ENCODE measurements around the gene TBX10. TPM values are rescaled to one million over a fixed set of nuclear protein-coding genes. Genes with fewer than 3 reads are reported as not detected.

Gene TBX10
- total RNA-seq, 1 donor from 2014 or later = not detected

DNA sequence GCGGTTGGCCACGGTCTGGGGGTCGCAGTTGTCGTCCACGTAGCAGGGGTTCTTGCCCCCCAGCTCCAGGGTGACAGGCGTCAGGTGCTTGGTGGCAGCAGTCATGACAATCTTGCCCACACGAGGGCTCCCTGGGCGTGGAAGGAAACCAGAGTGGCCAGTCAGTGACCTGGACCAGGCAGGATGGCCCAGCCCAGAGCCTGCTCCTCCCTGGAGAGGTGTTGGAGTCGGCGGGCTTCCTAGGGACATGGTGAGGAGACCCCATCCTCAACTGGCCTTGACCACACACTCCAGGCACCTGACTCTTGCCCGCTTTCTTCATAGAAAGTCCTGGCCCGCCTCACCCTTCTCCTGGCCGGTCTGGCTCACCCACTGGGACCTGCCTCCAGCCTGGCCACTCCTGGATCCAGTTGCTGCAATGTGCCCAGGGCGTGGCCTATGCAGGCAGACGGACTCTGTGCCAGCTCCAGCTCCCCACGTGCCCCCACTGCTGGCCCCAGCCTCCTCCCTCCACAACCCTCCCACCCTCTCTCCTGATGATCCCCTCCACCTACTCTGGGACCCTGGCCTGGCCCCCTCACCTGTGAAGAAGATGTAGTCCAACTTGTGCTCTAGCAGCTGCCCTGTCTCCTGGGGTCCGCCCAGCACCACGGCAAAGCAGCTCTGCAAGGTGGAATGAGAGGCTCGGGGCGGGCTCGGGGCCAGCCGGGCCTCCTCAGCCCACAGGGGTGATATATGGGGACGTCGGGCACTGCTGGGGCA, 26.2 kb upstream of the TBX10 start:
- H3K27me3 Mint-ChIP-seq (ENCODE audit: low read depth) = no peaks in the 10 kb centered on the region
- TF ChIP-seq, protein P1, sequence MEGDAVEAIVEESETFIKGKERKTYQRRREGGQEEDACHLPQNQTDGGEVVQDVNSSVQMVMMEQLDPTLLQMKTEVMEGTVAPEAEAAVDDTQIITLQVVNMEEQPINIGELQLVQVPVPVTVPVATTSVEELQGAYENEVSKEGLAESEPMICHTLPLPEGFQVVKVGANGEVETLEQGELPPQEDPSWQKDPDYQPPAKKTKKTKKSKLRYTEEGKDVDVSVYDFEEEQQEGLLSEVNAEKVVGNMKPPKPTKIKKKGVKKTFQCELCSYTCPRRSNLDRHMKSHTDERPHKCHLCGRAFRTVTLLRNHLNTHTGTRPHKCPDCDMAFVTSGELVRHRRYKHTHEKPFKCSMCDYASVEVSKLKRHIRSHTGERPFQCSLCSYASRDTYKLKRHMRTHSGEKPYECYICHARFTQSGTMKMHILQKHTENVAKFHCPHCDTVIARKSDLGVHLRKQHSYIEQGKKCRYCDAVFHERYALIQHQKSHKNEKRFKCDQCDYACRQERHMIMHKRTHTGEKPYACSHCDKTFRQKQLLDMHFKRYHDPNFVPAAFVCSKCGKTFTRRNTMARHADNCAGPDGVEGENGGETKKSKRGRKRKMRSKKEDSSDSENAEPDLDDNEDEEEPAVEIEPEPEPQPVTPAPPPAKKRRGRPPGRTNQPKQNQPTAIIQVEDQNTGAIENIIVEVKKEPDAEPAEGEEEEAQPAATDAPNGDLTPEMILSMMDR (conservative IDR thresholded peaks at IDR 0.05) = peak; percentile 28
- H3K4me3 Mint-ChIP-seq = no peak overlapping the region
- DNase-seq (ENCODE audit: low read depth, low spot score) = no peak
- H3K4me1 Mint-ChIP-seq = no peaks in the 10 kb centered on the region
- H3K36me3 Mint-ChIP-seq (ENCODE audit: low read depth) = no peaks in the 10 kb centered on the region
- no peaks in the 10 kb centered on the region for H3K9me3 Mint-ChIP-seq
- H3K27ac Mint-ChIP-seq (ENCODE audit: unreplicated experiment) = no peak overlapping the region

DNA sequence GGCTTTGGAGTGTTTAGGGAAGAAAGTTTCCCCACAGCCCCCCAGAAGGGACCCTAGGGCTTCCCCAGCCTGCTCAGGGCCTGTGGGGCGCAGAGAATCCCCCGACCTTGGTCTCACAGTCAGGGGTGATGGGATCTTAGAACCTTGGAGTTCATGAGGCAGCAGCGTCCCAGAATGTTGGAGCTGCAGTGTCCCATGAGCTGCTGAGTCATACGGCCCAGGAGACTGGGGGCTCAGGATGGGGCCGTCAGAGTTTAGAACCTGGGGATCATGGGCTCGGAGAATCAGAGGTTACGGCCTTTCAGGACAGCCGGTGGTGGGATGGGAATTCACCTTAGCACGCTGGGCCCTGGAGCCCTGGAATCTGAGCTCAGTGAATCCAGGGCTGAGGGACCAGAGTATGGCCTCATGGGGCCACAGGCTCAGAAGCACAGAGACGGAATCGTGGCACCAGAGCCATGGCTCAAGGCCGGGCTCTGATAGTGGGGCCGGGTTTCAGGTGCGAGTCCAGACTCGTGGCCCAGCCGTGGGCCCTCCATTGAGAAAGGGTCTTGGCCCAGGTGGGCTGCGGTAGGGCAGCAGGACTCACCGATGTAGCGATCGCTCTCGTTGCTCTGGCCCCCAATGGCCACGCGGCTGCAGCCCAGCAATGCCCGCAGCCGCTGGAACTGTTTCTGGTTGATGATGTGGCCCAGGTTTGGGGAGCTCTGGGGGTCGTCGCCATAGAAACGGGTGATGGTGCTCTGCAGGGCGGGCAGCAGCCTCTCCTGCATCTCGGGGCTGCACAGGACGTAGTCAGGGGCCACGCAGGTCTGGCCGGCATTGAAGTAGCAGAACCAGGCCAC, 25.4 kb upstream of the TBX10 start:
- no peaks in the 10 kb centered on the region for H3K27me3 Mint-ChIP-seq (ENCODE audit: low read depth)
- no peaks in the 10 kb centered on the region for H3K36me3 Mint-ChIP-seq (ENCODE audit: low read depth)
- DNase-seq (ENCODE audit: low read depth, low spot score) = no peak
- H3K4me3 Mint-ChIP-seq = no peak overlapping the region
- no peaks in the 10 kb centered on the region for H3K4me1 Mint-ChIP-seq
- H3K27ac Mint-ChIP-seq (ENCODE audit: unreplicated experiment) = no peak overlapping the region
- TF ChIP-seq, protein P1 (conservative IDR thresholded peaks at IDR 0.05) = no peak
- H3K9me3 Mint-ChIP-seq = no peaks in the 10 kb centered on the region

DNA sequence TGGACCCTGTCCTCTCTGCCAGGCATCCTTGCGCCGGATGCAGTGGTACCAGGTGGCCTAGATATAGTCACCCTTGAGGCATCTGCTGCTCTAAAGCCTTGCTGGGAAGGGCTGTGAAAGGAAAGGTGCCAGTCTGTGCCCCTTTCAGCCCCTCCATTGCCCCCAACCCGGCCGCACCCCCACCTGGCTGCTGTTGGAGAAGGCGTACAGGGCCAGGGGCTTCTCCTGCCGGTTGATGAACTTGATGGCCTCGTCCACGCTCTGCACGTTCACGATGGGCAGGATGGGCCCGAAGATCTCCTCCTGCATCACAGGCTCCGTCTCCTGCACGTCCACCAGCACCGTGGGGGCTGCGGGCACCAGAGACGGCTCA, 24.6 kb upstream of the TBX10 start:
- no peaks in the 10 kb centered on the region for H3K4me1 Mint-ChIP-seq
- DNase-seq (ENCODE audit: low read depth, low spot score) = no peak
- H3K36me3 Mint-ChIP-seq (ENCODE audit: low read depth) = no peaks in the 10 kb centered on the region
- no peak overlapping the region for H3K27ac Mint-ChIP-seq (ENCODE audit: unreplicated experiment)
- H3K27me3 Mint-ChIP-seq (ENCODE audit: low read depth) = no peaks in the 10 kb centered on the region
- no peak overlapping the region for H3K4me3 Mint-ChIP-seq
- no peaks in the 10 kb centered on the region for H3K9me3 Mint-ChIP-seq
- TF ChIP-seq, protein P1 (conservative IDR thresholded peaks at IDR 0.05) = no peak

DNA sequence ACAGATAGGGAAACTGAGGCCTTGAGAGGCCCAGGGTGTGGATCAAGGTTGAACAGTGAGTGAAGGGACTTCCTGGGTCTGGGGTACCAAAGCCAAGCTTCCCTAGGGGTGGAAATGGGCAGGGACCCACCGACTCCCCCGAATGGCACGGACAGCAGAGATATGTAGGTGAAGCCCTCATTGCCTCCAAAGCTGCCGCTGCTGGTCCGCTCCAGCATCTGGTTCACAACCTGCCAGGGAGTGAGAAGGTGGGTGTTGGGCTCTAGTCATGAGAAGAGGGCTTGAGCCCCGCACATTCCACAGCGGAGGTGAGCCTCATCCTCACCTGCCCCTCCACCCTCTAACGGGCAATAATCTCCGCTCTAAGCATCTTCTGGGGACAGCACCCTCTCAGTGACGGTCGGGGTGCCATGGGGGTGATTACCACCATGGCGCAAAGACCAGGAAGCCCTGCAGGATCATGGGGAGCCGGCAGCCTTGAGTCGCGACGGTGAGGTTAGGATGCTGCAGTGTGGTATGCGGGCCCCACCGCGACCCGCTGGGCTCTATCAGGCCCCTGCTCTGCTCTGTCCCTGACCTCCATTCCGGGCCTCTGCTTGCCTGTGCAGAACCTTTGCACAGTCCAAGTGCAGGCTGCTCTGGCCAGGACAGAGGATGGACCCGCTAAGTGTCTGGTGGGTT, 24.1 kb upstream of the TBX10 start:
- Mint-ChIP-seq H3K36me3 (ENCODE audit: low read depth) (no peaks in the 10 kb centered on the region), H3K4me1 (no peaks in the 10 kb centered on the region), H3K27ac (ENCODE audit: unreplicated experiment) (no peak overlapping the region), H3K9me3 (no peaks in the 10 kb centered on the region), H3K4me3 (no peak overlapping the region), H3K27me3 (ENCODE audit: low read depth) (no peaks in the 10 kb centered on the region)
- DNase-seq (ENCODE audit: low read depth, low spot score) = no peak
- TF ChIP-seq, protein P1 (conservative IDR thresholded peaks at IDR 0.05) = no peak

DNA sequence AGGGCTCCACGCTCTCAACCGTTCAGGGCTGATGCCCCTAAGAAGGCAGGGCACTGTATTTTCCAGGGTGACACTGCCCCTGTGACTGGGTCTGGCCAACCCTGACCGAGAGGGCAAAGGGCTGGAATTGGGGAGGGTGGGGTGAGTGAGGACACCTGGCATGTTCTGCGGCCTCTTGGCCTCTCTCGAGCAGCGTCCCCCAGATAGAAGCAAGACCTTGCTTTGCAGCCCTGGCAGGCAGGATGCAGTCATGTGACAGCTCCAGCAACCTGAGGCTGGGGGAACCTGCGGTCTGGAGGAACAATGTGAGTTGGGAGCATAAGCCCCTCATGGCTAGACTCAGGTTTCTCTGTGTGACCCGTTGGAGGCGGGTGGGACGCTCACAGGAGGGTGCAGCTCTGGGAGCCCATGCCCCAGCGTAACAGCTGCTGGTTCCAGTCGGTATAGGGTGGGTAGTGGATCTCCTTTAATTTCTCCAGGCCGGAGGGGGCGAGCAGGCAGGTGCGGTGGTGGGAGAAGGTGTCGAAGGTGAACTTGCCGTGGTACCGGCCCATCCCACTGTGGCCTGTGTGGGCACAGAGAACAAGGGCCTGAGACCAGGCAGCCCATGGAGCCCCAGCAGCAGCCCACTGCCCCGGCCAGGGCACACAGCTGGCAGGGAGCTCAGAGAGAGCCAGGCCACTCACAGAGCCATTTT, 23.4 kb upstream of the TBX10 start:
- Mint-ChIP-seq H3K4me1 (no peaks in the 10 kb centered on the region), H3K4me3 (no peak overlapping the region), H3K9me3 (no peaks in the 10 kb centered on the region), H3K27ac (ENCODE audit: unreplicated experiment) (no peak overlapping the region), H3K27me3 (ENCODE audit: low read depth) (no peaks in the 10 kb centered on the region), H3K36me3 (ENCODE audit: low read depth) (no peaks in the 10 kb centered on the region)
- DNase-seq (ENCODE audit: low read depth, low spot score) = no peak
- TF ChIP-seq, protein P1 (conservative IDR thresholded peaks at IDR 0.05) = no peak
